HEK293 (cell line): ENCODE data around the gene TPSAB1.

Experiments used
- CTCF ChIA-PET: fragments of 350-600 bp; formaldehyde crosslinking; extraction: SDS; loops from one replicate; lab custom pipeline; 2021; ENCODE audit warnings: antibody characterized with exemption; lab: Yijun Ruan, JAX
- POLR2A ChIA-PET: fragments of 300-600 bp; formaldehyde crosslinking; extraction: SDS; loops from one replicate; lab custom pipeline; 2020; ENCODE audit warnings: antibody characterized with exemption, inconsistent platforms; lab: Yijun Ruan, JAX
- H3K27ac ChIP-seq: fragments of 200-500 bp; sonication (Bioruptor generic); 2 replicates; pipeline ENCODE4 v1.5.1; 2014; ENCODE audit warnings: low read depth, low read length, control low read depth, inconsistent platforms; ENCODE audit errors: extremely low read depth
- H3K36me3 ChIP-seq, 2 experiments: fragments of 200-500 bp in 1 of 2; sonication (Bioruptor generic) in 1 of 2; 1 replicate in 1 of 2; 2 replicates in 1 of 2; pipeline ENCODE4 v1.5.1; 2014 to 2017; ENCODE audit warnings: inconsistent platforms in 2 of 2, low read length in 2 of 2; ENCODE audit not compliant: control insufficient read depth in 2 of 2, insufficient read depth in 1 of 2
- H3K4me1 ChIP-seq: fragments of 200-500 bp; sonication (Bioruptor generic); 2 replicates; pipeline ENCODE4 v1.5.1; 2014; ENCODE audit warnings: mild to moderate bottlenecking, low read length, inconsistent platforms; ENCODE audit not compliant: control insufficient read depth, insufficient read depth
- H3K4me3 ChIP-seq: 2 replicates; pipeline ENCODE4 v1.5.1; 2011; ENCODE audit warnings: low read depth, mild to moderate bottlenecking, control low read depth, low read length, moderate library complexity
- H3K9me3 ChIP-seq: fragments of 200-500 bp; sonication (Bioruptor generic); 2 replicates; pipeline ENCODE4 v1.5.1; 2014; ENCODE audit warnings: low read depth, low read length, inconsistent platforms; ENCODE audit not compliant: control insufficient read depth, insufficient read depth
- GLIS1 ChIP-seq: fragments of 450-650 bp; formaldehyde crosslinking; IDR thresholded peaks from 2 replicates; pipeline ENCODE4 v1.5.1; 2016; ENCODE audit warnings: missing biosample characterization, missing genetic modification characterization
- GLIS2 ChIP-seq: fragments of 450-650 bp; formaldehyde crosslinking; IDR thresholded peaks from 2 replicates; pipeline ENCODE4 v1.5.1; 2016; ENCODE audit warnings: missing biosample characterization, missing genetic modification characterization
- IKZF3 ChIP-seq: fragments of 450-650 bp; IDR thresholded peaks from 2 replicates; pipeline ENCODE4 v1.5.0; 2018; ENCODE audit warnings: missing biosample characterization, mild to moderate bottlenecking, missing genetic modification characterization, moderate library complexity
- KLF1 ChIP-seq: fragments of 450-650 bp; formaldehyde crosslinking; IDR thresholded peaks from 2 replicates; pipeline ENCODE4 v1.5.1; 2016; ENCODE audit warnings: missing biosample characterization, missing genetic modification characterization
- KLF17 ChIP-seq: fragments of 450-650 bp; formaldehyde crosslinking; IDR thresholded peaks from 2 replicates; pipeline ENCODE4 v1.5.1; 2016; ENCODE audit warnings: missing biosample characterization, missing genetic modification characterization
- KLF8 ChIP-seq: fragments of 450-650 bp; formaldehyde crosslinking; IDR thresholded peaks from 2 replicates; pipeline ENCODE4 v1.5.1; 2016; ENCODE audit warnings: missing biosample characterization, missing genetic modification characterization
- OSR2 ChIP-seq: fragments of 450-650 bp; formaldehyde crosslinking; IDR thresholded peaks from 2 replicates; pipeline ENCODE4 v1.5.1; 2016; ENCODE audit warnings: missing biosample characterization, missing genetic modification characterization
- SCRT1 ChIP-seq: fragments of 450-650 bp; formaldehyde crosslinking; IDR thresholded peaks from 2 replicates; pipeline ENCODE4 v1.5.1; 2016; ENCODE audit warnings: missing biosample characterization, missing genetic modification characterization, borderline replicate concordance
- SCRT2 ChIP-seq: fragments of 450-650 bp; formaldehyde crosslinking; IDR thresholded peaks from 2 replicates; pipeline ENCODE4 v1.5.1; 2016; ENCODE audit warnings: missing biosample characterization, missing genetic modification characterization
- ZBTB17 ChIP-seq: fragments of 450-650 bp; formaldehyde crosslinking; IDR thresholded peaks from 2 replicates; pipeline ENCODE4 v1.5.1; 2016; ENCODE audit warnings: missing biosample characterization, missing genetic modification characterization
- ZBTB48 ChIP-seq: fragments of 450-650 bp; formaldehyde crosslinking; IDR thresholded peaks from 2 replicates; pipeline ENCODE4 v1.5.1; 2016; ENCODE audit warnings: missing biosample characterization, missing genetic modification characterization
- ZBTB8A ChIP-seq: fragments of 450-650 bp; formaldehyde crosslinking; IDR thresholded peaks from 2 replicates; pipeline ENCODE4 v1.5.1; 2016; ENCODE audit warnings: missing biosample characterization, missing genetic modification characterization
- ZEB2 ChIP-seq: fragments of 450-650 bp; formaldehyde crosslinking; IDR thresholded peaks from 2 replicates; pipeline ENCODE4 v1.5.1; 2016; ENCODE audit warnings: missing biosample characterization, missing genetic modification characterization
- ZFP69B ChIP-seq: fragments of 450-650 bp; formaldehyde crosslinking; IDR thresholded peaks from 2 replicates; pipeline ENCODE4 v1.5.1; 2016; ENCODE audit warnings: missing biosample characterization, missing genetic modification characterization
- ZIC2 ChIP-seq: fragments of 450-650 bp; formaldehyde crosslinking; IDR thresholded peaks from 2 replicates; pipeline ENCODE4 v1.5.1; 2016; ENCODE audit warnings: missing biosample characterization, missing genetic modification characterization
- ZNF146 ChIP-seq: fragments of 450-650 bp; formaldehyde crosslinking; IDR thresholded peaks from 2 replicates; pipeline ENCODE4 v1.5.1; 2016; ENCODE audit warnings: missing biosample characterization, missing genetic modification characterization
- ZNF324 ChIP-seq: fragments of 450-650 bp; formaldehyde crosslinking; IDR thresholded peaks from 2 replicates; pipeline ENCODE4 v1.5.1; 2016; ENCODE audit warnings: missing biosample characterization, missing genetic modification characterization
- ZNF341 ChIP-seq: fragments of 450-650 bp; formaldehyde crosslinking; IDR thresholded peaks from 2 replicates; pipeline ENCODE4; 2016; ENCODE audit warnings: low read depth, missing biosample characterization, missing genetic modification characterization
- ZNF366 ChIP-seq: fragments of 450-650 bp; formaldehyde crosslinking; conservative IDR thresholded peaks from 2 replicates; pipeline ENCODE4 v1.5.1; 2016; ENCODE audit warnings: missing biosample characterization, missing genetic modification characterization
- ZNF398 ChIP-seq: fragments of 450-650 bp; formaldehyde crosslinking; IDR thresholded peaks from 2 replicates; pipeline ENCODE4 v1.5.1; 2017; ENCODE audit warnings: missing biosample characterization, missing genetic modification characterization
- ZNF529 ChIP-seq: fragments of 450-650 bp; formaldehyde crosslinking; IDR thresholded peaks from 2 replicates; pipeline ENCODE4 v1.5.1; 2017; ENCODE audit warnings: missing genetic modification characterization, missing biosample characterization; ENCODE audit not compliant: insufficient replicate concordance
- ZNF560 ChIP-seq: fragments of 450-650 bp; formaldehyde crosslinking; IDR thresholded peaks from 2 replicates; pipeline ENCODE4 v1.5.1; 2017; ENCODE audit warnings: missing biosample characterization, missing genetic modification characterization, borderline replicate concordance
- ZNF561 ChIP-seq: fragments of 450-650 bp; IDR thresholded peaks from 2 replicates; pipeline ENCODE4 v1.5.1; 2018; ENCODE audit warnings: missing biosample characterization, missing genetic modification characterization, borderline replicate concordance
- ZNF692 ChIP-seq: fragments of 450-650 bp; formaldehyde crosslinking; IDR thresholded peaks from 2 replicates; pipeline ENCODE4 v1.5.1; 2016; ENCODE audit warnings: missing biosample characterization, missing genetic modification characterization
- TF ChIP-seq, protein P1 (sequence below): fragments of 450-650 bp; formaldehyde crosslinking; IDR thresholded peaks from 2 replicates; pipeline ENCODE4 v1.5.1; 2017; ENCODE audit warnings: missing biosample characterization, missing genetic modification characterization
- TF ChIP-seq, protein P2 (sequence below): fragments of 450-650 bp; formaldehyde crosslinking; IDR thresholded peaks from 2 replicates; pipeline ENCODE4 v1.5.1; 2016; ENCODE audit warnings: missing biosample characterization, missing genetic modification characterization

TPSAB1 gene

GRCh38 chr16:1196494-1196893, 44.0 kb upstream of the TPSAB1 start:
- Histone ChIP-seq H3K4me1 (peaks cover 3% of the 10 kb centered on the region; the same call in 1 of the 2 replicates), H3K27ac (no peak overlapping the region), H3K9me3 (no peaks in the 10 kb centered on the region), H3K4me3 (no peak overlapping the region), H3K36me3 (no peaks in the 10 kb centered on the region)
- CTCF ChIA-PET, result interaction anchor here (0.9 to 1.6 kb wide), 4 partner anchors 9 to 93 kb away, joined by 4 to 11 read pairs (median 6); no protein-coding TSS in a partner anchor
- TF ChIP-seq ZNF341 (peak; percentile 48), GLIS1 (tag by site-specific recombination) (0 out of 2 replicates have a peak, but pooled peaks have one; percentile 10), ZNF529 (tag by site-specific recombination) (no peak)
- POLR2A ChIA-PET, result no interaction called here

DNA sequence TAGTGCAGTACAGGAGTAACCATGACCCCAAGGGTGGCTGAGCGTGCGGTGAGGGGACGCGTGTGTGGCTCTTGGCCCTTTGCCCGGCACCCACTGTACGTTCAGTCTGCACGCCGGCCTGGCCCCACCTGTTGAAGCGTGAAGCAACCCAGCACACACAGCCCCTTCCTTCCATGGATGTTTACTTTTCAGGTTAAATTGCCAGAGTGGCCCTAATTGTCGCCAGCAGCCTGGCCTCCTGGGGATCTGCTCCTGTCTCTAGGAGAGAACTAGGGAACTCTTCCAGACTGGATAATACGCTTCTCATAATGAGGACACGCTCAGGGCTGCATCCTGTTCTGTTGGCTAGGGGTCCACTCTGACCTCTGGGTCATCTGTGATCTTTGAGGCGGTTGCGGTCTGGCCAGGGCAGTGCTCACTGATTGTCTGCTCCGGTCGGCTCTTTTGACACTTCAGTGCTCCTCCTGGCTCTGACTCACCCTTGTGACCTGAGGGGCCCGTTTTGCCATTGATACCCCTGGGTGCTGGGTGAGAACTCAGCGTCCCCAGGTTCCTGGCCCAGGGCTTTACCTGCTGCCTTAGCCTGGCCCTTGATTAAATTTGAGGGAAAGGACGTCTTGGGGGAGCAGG, 43.2 kb upstream of the TPSAB1 start:
- no peak overlapping the region for H3K4me3 ChIP-seq
- H3K36me3 ChIP-seq, result no peaks in the 10 kb centered on the region
- ChIA-PET POLR2A (no interaction called here), CTCF (interaction anchor here (1.2 kb wide), 1 partner anchor 15 kb away, joined by 5 read pairs; no protein-coding TSS in a partner anchor)
- peaks cover 3% of the 10 kb centered on the region; the same call in 1 of the 2 replicates for H3K4me1 ChIP-seq
- no peak overlapping the region for H3K27ac ChIP-seq
- H3K9me3 ChIP-seq, result no peaks in the 10 kb centered on the region
- TF ChIP-seq ZNF366 (tag by site-specific recombination) (no peak), GLIS2 (tag by site-specific recombination) (peak; percentile 48; the same call in 1 of the 2 replicates), IKZF3 (tag by site-specific recombination) (peak; percentile 47; the same call in 1 of the 2 replicates), ZNF146 (tag by site-specific recombination) (no peak), ZNF398 (tag by site-specific recombination) (0 out of 2 replicates have a peak, but pooled peaks have one; percentile 17), ZIC2 (tag by site-specific recombination) (peak; percentile 86), ZNF324 (no peak), ZBTB48 (peak; percentile 71; the same call in 1 of the 2 replicates), ZEB2 (tag by site-specific recombination) (0 out of 2 replicates have a peak, but pooled peaks have one; percentile 15), ZBTB8A (tag by site-specific recombination) (peak; percentile 80), SCRT1 (tag by site-specific recombination) (peak; percentile 99), KLF17 (tag by site-specific recombination) (peak; percentile 90), ZNF692 (tag by site-specific recombination) (peak; percentile 92), GLIS1 (tag by site-specific recombination) (peak; percentile 99), ZFP69B (peak; percentile 94), ZNF560 (no peak), ZNF561 (0 out of 2 replicates have a peak, but pooled peaks have one; percentile 34), OSR2 (peak; percentile 96), KLF1 (tag by site-specific recombination) (peak; percentile 36; the same call in 1 of the 2 replicates), SCRT2 (tag by site-specific recombination) (peak; percentile 100), ZBTB17 (tag by site-specific recombination) (peak; percentile 63), KLF8 (0 out of 2 replicates have a peak, but pooled peaks have one; percentile 10)
- TF ChIP-seq, protein P1, sequence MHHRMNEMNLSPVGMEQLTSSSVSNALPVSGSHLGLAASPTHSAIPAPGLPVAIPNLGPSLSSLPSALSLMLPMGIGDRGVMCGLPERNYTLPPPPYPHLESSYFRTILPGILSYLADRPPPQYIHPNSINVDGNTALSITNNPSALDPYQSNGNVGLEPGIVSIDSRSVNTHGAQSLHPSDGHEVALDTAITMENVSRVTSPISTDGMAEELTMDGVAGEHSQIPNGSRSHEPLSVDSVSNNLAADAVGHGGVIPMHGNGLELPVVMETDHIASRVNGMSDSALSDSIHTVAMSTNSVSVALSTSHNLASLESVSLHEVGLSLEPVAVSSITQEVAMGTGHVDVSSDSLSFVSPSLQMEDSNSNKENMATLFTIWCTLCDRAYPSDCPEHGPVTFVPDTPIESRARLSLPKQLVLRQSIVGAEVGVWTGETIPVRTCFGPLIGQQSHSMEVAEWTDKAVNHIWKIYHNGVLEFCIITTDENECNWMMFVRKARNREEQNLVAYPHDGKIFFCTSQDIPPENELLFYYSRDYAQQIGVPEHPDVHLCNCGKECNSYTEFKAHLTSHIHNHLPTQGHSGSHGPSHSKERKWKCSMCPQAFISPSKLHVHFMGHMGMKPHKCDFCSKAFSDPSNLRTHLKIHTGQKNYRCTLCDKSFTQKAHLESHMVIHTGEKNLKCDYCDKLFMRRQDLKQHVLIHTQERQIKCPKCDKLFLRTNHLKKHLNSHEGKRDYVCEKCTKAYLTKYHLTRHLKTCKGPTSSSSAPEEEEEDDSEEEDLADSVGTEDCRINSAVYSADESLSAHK, result no peak
- TF ChIP-seq, protein P2, sequence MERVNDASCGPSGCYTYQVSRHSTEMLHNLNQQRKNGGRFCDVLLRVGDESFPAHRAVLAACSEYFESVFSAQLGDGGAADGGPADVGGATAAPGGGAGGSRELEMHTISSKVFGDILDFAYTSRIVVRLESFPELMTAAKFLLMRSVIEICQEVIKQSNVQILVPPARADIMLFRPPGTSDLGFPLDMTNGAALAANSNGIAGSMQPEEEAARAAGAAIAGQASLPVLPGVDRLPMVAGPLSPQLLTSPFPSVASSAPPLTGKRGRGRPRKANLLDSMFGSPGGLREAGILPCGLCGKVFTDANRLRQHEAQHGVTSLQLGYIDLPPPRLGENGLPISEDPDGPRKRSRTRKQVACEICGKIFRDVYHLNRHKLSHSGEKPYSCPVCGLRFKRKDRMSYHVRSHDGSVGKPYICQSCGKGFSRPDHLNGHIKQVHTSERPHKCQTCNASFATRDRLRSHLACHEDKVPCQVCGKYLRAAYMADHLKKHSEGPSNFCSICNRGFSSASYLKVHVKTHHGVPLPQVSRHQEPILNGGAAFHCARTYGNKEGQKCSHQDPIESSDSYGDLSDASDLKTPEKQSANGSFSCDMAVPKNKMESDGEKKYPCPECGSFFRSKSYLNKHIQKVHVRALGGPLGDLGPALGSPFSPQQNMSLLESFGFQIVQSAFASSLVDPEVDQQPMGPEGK, result peak; percentile 56; the same call in 1 of the 2 replicates
